Endometrial microvascular endothelial cells (primary cell): Measurements from ENCODE around the gene PCSK6. TPM values are rescaled to one million over a fixed set of nuclear protein-coding genes. Genes with fewer than 3 reads are reported as not detected.
"Not testable (repeated sequence)": the region's sequence is repeated elsewhere in the genome, so short reads cannot be mapped to it uniquely, and the experiment has no call there.

ENCODE experiments used
- in situ Hi-C: cut with HindIII; loops from 2 replicates; pipeline ENCODE4 v1.10.0; 2017; ENCODE audit warnings: low sequenced_read_pairs, low pct_unique_long_range_greater_than_20kb; ENCODE audit errors: inconsistent ontology term
- total RNA-seq: library from RNA; depleted of rRNA; stranded (reverse); fragments of >200 nt; gene quantifications from one replicate; pipeline ENCODE4 v1.2.3, GENCODE V29; 2015; ENCODE audit errors: inconsistent ontology term

The PCSK6 gene
- total RNA-seq, 1 donor from 2014 or later = not detected

DNA sequence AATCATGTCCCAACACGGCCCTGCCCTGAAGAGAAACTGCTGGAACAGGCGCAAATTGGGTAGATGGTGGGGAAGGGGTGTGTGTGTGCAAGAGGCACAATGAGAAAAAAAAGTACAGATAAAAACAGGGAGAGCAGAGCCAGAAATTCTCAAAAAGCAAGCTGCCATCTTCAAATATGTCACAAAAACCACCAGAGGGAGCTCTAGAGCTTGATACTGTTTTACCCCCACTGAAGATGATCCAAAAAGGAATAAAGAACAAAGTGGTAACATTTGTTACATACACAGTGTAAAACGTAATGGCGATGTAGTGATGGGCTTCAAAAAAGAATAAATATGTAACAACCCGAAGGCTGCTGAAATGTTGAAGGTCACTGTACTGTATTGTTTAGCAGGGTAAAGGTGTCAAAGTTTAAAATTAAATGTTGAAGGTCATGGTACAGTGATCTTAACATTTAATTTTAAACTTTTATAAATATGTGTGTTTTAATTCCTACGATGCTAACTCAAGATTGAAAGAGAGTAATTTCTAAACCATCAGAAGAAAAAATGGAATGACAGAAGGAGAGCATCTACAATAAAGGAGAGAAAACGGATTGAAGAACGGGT lies 200.5 kb downstream of the PCSK6 start:
- in situ Hi-C loops = no loop called here

GRCh38 chr15:101287342-101287741 lies 202.2 kb downstream of the PCSK6 start:
- in situ Hi-C loops = not testable (repeated sequence)

GRCh38 chr15:101286471-101287114 lies 202.9 kb downstream of the PCSK6 start:
- in situ Hi-C loops = no loop called here

DNA sequence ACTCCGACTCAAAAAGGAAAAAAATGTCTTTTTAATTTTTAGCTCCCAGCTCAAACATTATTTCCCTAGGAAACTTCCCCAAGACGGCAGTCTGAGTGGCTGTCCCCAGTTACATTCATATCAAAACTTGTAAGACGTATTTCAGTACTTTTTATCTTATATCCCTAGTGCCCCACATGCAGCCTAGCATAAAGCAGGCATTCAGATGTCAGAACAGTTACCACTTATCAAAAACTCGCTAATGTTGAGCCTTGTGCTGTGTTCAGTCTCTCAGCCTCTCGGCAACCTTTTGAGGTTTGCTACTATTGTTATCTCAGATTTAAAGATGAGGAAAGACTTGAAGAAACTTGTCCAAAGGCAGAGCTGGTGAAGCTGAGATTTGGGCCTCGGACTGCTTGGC lies 205.6 kb downstream of the PCSK6 start:
- in situ Hi-C loops = no loop called here

- in situ Hi-C loops = no loop called here
Measured at GRCh38 chr15:101280007-101280406, 209.5 kb downstream of the PCSK6 start.

DNA sequence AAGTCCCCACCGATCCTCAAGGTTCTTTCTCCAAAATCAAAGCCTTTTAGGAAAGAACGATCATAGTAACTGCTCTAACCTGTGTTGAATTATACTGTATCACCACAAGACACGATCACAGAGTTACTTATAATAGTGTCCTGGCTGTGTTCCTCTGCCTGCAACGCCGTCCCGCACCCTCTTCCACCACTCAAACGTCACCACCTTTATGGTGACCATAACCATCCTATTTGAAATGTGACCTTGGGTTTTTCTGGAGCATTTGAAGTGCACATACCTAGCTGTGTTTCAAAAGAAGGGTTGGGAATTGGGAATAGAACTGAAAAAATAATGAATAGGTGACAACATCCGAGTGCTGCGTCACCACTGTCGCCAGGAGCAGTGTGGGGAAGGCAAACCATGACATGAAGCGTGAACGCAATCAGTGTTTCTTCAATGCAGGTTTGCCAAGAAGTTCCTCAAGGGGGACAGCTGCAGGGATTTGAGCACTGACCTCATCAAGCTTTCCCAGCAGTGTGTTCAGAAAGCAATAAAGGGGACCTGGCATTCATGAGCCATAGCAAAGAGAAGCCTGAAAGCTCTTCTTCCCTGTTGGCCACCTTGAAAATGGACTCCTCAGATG lies 211.5 kb downstream of the PCSK6 start:
- in situ Hi-C loops = loop anchor here (10.0 kb wide), 1 partner anchor 373 kb away; no protein-coding TSS in a partner anchor

- in situ Hi-C loops = loop anchor here (10.0 kb wide), 1 partner anchor 372 kb away; no protein-coding TSS in a partner anchor
Measured at GRCh38 chr15:101277038-101277822, 212.3 kb downstream of the PCSK6 start, which contains the start of gene SELENOS. Gene SELENOS (minus strand): TSS chr15:101277485. CDS start chr15:101277417, 68 bp downstream.

DNA sequence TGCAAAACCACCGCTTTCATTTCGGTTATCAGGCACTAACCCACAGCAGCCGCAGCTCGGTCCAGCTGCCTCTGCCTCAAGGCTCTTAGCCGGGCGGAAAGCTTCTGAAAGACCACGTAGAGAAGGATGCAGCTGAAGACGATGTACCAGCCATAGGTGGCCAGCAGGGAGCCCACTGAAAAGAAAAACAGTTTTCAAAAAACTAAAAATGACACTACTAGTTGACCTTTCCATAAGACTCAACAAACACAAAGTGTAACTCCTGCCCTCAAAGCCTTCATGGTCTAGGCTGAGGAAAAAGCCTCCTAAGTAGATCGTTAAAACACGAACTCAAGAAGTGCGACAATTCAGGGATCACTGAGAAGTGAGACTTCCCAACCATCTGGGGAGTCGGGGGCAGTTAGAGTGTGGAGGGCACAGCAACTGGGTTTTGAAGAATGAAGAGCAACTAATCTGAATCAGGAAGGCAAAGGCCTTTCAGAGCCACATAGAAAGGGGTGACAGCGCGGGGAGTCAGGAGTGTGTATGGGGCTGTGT lies 212.9 kb downstream of the PCSK6 start:
- in situ Hi-C loops = loop anchor here (10.0 kb wide), 1 partner anchor 372 kb away; no protein-coding TSS in a partner anchor

- in situ Hi-C loops = loop anchor here (10.0 kb wide), 1 partner anchor 370 kb away; no protein-coding TSS in a partner anchor
Measured at GRCh38 chr15:101275018-101275417, 214.5 kb downstream of the PCSK6 start.

DNA sequence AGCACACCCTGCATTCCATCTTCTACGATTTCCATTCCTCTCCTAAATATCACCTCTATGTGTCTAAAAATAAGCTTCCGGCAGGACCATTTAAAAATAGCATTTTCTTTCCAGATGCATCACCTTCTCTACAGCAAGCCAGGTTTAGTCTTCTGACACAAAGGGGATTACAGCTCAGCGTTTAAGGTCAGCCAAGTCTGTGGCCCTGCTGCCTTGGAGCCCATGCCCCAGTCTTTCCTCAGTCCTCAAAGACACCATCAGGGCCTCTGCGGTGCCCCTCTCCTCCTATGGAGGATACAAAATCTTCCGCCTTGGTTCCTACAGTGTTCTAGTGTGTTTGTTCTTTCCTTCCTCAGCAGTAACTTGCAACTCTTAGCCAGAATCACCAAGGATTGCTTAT lies 216.0 kb downstream of the PCSK6 start:
- in situ Hi-C loops = loop anchor here (10.0 kb wide), 1 partner anchor 369 kb away; no protein-coding TSS in a partner anchor

- in situ Hi-C loops = loop anchor here (10.0 kb wide), 1 partner anchor 368 kb away; no protein-coding TSS in a partner anchor
Measured at GRCh38 chr15:101272584-101272983, 216.9 kb downstream of the PCSK6 start.

DNA sequence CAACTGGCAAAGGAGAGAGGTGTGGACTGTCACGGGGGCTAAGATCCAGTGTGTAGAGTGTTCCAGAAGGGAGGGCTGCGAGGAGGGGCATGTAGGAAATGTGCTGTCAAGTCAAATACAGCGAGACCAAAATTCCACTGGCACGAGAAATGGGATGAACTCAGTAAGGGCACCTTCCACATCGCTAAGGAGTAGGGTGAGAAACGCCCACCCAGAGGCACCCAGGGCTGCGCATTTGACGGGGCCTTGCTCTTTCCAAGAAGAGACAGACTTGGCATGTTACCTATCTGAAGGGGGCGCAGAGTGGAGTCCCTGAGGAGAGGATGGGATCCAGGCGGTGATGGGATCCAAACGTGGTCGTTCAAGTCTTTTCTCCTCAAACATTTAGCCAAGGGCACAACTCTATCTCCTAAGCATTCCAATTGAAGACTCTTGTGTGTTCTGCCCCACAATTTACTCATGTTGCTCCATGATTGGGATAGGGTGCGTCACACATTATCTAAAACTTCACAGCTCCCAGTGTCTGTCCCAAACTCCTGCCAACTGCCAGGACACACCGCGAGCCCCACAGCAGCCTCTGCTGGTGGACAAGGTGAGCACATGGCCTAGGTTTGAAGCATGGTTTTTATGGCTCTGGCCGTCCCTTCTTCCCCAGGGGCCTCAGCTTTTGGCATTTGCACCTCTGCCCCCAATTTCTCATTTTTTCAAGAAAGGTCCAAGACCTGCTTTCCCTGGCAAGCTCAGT lies 219.9 kb downstream of the PCSK6 start:
- in situ Hi-C loops = loop anchor here (10.0 kb wide), 1 partner anchor 365 kb away; no protein-coding TSS in a partner anchor

- in situ Hi-C loops = no loop called here
Measured at GRCh38 chr15:101267320-101268104, 222.0 kb downstream of the PCSK6 start.

- in situ Hi-C loops = no loop called here
Measured at GRCh38 chr15:101266787-101267186, 222.7 kb downstream of the PCSK6 start.

DNA sequence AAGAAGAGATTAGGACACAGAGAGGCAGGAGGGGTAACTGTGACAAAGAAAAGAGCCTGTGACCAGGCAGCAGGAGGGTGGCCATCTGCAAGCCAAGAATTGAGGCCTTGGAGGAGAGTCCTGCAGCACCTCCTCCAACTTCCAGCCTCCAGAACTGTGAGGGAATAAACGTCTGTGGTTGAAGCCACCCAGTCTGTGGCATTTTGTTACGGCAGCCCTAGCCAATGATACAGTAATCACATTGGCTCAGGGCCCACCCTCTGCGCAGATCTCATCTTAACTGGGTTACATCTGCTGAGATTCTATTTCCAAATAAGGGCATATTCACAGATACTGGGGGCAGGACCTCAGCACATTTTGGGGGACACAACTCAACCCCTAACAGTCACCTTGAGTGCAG lies 223.5 kb downstream of the PCSK6 start:
- in situ Hi-C loops = no loop called here

DNA sequence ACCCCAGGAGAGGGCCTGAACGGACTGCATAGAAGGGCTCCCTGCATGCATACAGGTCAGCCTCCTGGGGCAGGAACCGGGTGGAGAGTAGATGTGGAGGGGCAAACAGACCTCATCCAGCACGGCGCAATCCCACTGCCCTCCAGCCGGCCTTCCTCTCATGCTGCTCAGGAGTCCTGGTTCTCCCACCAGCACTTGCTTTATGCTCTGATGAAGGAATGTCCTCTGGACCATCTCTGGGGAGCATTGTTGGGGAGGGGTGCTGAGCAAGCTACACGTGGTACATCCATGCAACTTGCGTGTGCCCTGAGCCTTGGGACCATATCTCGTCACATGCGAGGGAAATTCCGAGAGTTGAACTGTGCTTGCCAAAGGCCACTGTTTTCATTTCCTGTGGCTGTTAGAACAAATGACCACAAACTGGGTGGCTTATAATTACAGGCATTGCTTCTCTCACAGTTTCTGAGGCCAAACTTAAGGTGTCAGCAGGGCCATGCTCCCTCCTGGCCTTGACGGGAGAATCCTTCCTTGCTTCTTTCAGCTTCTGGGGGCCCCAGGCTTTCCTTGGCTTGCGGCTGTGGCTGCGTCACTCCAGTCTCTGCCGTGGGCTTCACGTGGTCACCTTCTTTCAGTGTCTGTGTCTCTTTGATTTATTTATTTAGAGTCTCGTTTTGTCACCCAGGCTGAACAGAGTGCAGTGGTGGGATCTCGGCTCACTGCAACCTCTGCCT lies 224.4 kb downstream of the PCSK6 start:
- in situ Hi-C loops = no loop called here

- in situ Hi-C loops = no loop called here
Measured at GRCh38 chr15:101264011-101264410, 225.5 kb downstream of the PCSK6 start.
